OCI-LY3 (cell line): ENCODE measurements around the gene CASZ1.

Experiments
- CTCF ChIP-seq: fragments of 200-600, 300-600 bp; sonication (generic); IDR thresholded peaks from 2 replicates; pipeline ENCODE4 v1.5.1; 2014; ENCODE audit warnings: antibody characterized with exemption, low read length, low read depth
- EZH2phosphoT487 ChIP-seq: fragments of 200-600 bp; shearing (Covaris generic); IDR thresholded peaks from 2 replicates; pipeline ENCODE4 v1.6.1; 2018; ENCODE audit warnings: antibody characterized with exemption, mixed run types, low read depth

GRCh38 chr1:10710489-10710888, 86.0 kb downstream of the CASZ1 start:
- no peak for TF ChIP-seq CTCF
- TF ChIP-seq EZH2phosphoT487 = no peak
